Erythroblast (primary cell): ENCODE data around the gene GAREM1.

Experiments used
- GATA1 ChIP-seq: IDR thresholded peaks from 2 replicates; pipeline ENCODE4 v1.6.1; 2011; ENCODE audit warnings: low read depth, mild to moderate bottlenecking, control low read depth, low read length, moderate library complexity
- POLR2A ChIP-seq: IDR thresholded peaks from 2 replicates; pipeline ENCODE4 v1.6.1; 2011; ENCODE audit warnings: mild to moderate bottlenecking, low read length

DNA sequence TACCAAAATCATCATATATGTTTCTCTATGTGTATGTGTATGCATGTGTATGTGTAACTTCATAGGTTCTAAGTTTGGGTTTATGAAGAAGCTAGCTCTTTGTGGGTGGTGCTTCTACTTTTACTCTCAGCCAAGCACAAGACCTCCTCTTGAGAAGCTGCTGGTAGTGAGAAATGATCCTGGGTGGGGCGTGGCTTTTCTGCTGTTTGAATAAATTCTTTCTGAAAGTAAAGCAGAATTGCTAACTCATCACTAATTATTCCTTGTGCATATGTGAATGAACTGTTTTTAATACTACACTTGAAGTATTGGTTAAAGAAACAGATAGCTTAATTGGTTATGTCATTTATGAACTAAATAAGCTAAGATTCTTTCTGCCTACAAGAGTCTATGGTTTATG is 7.6 kb upstream of the GAREM1 start:
- TF ChIP-seq POLR2A (no peak), GATA1 (no peak)
